Measurements from ENCODE around the gene AZIN2. TPM values are rescaled to one million over a fixed set of nuclear protein-coding genes. Genes with fewer than 3 reads are reported as not detected.

Gene AZIN2
- total and polyA plus RNA-seq, 2 of the 13 experiments (the other 11 are each of a cell fraction or from before 2014, with no cell fraction given) = 1.7 to 3.5 TPM

- TF ChIP-seq, protein P1, sequence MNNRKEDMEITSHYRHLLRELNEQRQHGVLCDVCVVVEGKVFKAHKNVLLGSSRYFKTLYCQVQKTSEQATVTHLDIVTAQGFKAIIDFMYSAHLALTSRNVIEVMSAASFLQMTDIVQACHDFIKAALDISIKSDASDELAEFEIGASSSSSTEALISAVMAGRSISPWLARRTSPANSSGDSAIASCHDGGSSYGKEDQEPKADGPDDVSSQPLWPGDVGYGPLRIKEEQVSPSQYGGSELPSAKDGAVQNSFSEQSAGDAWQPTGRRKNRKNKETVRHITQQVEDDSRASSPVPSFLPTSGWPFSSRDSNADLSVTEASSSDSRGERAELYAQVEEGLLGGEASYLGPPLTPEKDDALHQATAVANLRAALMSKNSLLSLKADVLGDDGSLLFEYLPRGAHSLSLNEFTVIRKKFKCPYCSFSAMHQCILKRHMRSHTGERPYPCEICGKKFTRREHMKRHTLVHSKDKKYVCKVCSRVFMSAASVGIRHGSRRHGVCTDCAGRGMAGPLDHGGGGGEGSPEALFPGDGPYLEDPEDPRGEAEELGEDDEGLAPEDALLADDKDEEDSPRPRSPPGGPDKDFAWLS (CRISPR knock-in tag; IDR thresholded peaks at IDR 0.05; ENCODE audit: borderline replicate concordance) = no peak
- TF ChIP-seq FOSL1 (CRISPR knock-in tag; IDR thresholded peaks at IDR 0.05; ENCODE audit: borderline replicate concordance) (no peak), DRAP1 (CRISPR knock-in tag; IDR thresholded peaks at IDR 0.05) (0 out of 2 replicates have a peak, but pooled peaks have one; percentile 14), ZNF260 (CRISPR knock-in tag; IDR thresholded peaks at IDR 0.05; ENCODE audit: borderline replicate concordance, low read depth) (no peak), NFIC (IDR thresholded peaks at IDR 0.05; ENCODE audit: low read length) (no peak), STAT5B (CRISPR knock-in tag; IDR thresholded peaks at IDR 0.05) (no peak), NR2F1 (CRISPR knock-in tag; IDR thresholded peaks at IDR 0.05) (no peak), GATAD1 (CRISPR knock-in tag; IDR thresholded peaks at IDR 0.05) (no peak), SP4 (CRISPR knock-in tag; IDR thresholded peaks at IDR 0.05) (no peak), ZSCAN31 (CRISPR knock-in tag; IDR thresholded peaks at IDR 0.05; ENCODE audit: low read depth) (no peak), ATF7-NPFF (CRISPR knock-in tag; IDR thresholded peaks at IDR 0.05; ENCODE audit: low read depth) (no peak), NKX3-1 (CRISPR knock-in tag; IDR thresholded peaks at IDR 0.05) (no peak), RERE (CRISPR knock-in tag; IDR thresholded peaks at IDR 0.05; ENCODE audit: low read depth) (no peak), DNMT1 (CRISPR knock-in tag; IDR thresholded peaks at IDR 0.05) (no peak), ZNF234 (CRISPR knock-in tag; conservative IDR thresholded peaks at IDR 0.05) (no peak), TEAD2 (CRISPR knock-in tag; IDR thresholded peaks at IDR 0.05) (no peak)
- TF ChIP-seq, protein P2, sequence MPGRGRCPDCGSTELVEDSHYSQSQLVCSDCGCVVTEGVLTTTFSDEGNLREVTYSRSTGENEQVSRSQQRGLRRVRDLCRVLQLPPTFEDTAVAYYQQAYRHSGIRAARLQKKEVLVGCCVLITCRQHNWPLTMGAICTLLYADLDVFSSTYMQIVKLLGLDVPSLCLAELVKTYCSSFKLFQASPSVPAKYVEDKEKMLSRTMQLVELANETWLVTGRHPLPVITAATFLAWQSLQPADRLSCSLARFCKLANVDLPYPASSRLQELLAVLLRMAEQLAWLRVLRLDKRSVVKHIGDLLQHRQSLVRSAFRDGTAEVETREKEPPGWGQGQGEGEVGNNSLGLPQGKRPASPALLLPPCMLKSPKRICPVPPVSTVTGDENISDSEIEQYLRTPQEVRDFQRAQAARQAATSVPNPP (CRISPR knock-in tag; IDR thresholded peaks at IDR 0.05) = no peak
- TF ChIP-seq, protein P3, sequence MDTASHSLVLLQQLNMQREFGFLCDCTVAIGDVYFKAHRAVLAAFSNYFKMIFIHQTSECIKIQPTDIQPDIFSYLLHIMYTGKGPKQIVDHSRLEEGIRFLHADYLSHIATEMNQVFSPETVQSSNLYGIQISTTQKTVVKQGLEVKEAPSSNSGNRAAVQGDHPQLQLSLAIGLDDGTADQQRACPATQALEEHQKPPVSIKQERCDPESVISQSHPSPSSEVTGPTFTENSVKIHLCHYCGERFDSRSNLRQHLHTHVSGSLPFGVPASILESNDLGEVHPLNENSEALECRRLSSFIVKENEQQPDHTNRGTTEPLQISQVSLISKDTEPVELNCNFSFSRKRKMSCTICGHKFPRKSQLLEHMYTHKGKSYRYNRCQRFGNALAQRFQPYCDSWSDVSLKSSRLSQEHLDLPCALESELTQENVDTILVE (CRISPR knock-in tag; IDR thresholded peaks at IDR 0.05) = no peak
Observed at GRCh38 chr1:33140153-33141149, 59.5 kb downstream of the AZIN2 start (continued).

Measured in HepG2 (cell line).